MCF 10A (cell line): ENCODE results near the gene ITGB3. TPM values are rescaled to one million over a fixed set of nuclear protein-coding genes. Genes with fewer than 3 reads are reported as not detected.

Source experiments
- BruUV-seq: library from RNA; stranded (reverse); fragments of 400-500 nt; replicated peaks from 2 replicates; lab custom pipeline; 2021; lab: Mats Ljungman, UMichigan
- CTCF ChIA-PET: fragments of 300-600 bp; sonication (Branson Sonifier 250); formaldehyde crosslinking; extraction: SDS; loops from one replicate; lab custom pipeline; 2021; ENCODE audit warnings: antibody characterized with exemption, inconsistent platforms; lab: Yijun Ruan, JAX
- POLR2A ChIA-PET: fragments of 300-600, 350-650 bp; sonication (Branson Sonifier 250); formaldehyde crosslinking; extraction: SDS; loops from one replicate; lab custom pipeline; 2020; ENCODE audit warnings: antibody characterized with exemption, inconsistent platforms; lab: Yijun Ruan, JAX
- DNase-seq: peaks from one replicate; pipeline ENCODE4 v3.0.0-alpha.2; 2018; ENCODE audit not compliant: unreplicated experiment
- H3K27ac Mint-ChIP-seq: one replicate; pipeline ENCODE4 v1.8.0; 2022; ENCODE audit warnings: mild to moderate bottlenecking, low read depth, mixed read lengths; ENCODE audit not compliant: unreplicated experiment
- H3K27me3 Mint-ChIP-seq: one replicate; pipeline ENCODE4 v1.8.0; 2022; ENCODE audit warnings: mixed read lengths; ENCODE audit not compliant: insufficient read depth, unreplicated experiment
- H3K36me3 Mint-ChIP-seq: one replicate; pipeline ENCODE4 v1.8.0; 2022; ENCODE audit warnings: mild to moderate bottlenecking, moderate library complexity, mixed read lengths; ENCODE audit not compliant: insufficient read depth, unreplicated experiment
- H3K4me1 Mint-ChIP-seq: one replicate; pipeline ENCODE4 v1.8.0; 2022; ENCODE audit warnings: mixed read lengths; ENCODE audit not compliant: insufficient read depth, unreplicated experiment
- H3K4me3 Mint-ChIP-seq: one replicate; pipeline ENCODE4 v1.8.0; 2022; ENCODE audit warnings: mild to moderate bottlenecking, moderate library complexity, mixed read lengths; ENCODE audit not compliant: unreplicated experiment
- H3K9me3 Mint-ChIP-seq: one replicate; pipeline ENCODE4 v1.8.0; 2022; ENCODE audit warnings: mixed read lengths; ENCODE audit not compliant: unreplicated experiment
- CTCF ChIP-seq: fragments of 200-600 bp; IDR thresholded peaks from one replicate; pipeline ENCODE4 v1.8.0; 2022; ENCODE audit warnings: antibody characterized with exemption, mild to moderate bottlenecking; ENCODE audit not compliant: unreplicated experiment
- intact Hi-C: fragments of 100-400 bp; cut with micrococcal nuclease; formaldehyde crosslinking; loops from 2 replicates; pipeline ENCODE4 v1.14.1; 2022
- total RNA-seq: library from RNA; stranded (reverse); gene quantifications from 2 replicates; pipeline ENCODE4 v1.2.3, GENCODE V29; 2022

ITGB3 gene
- total RNA-seq, 1 experiment from 2014 or later, result 1.1 TPM

GRCh38 chr17:47298712-47299111 is 45.1 kb downstream of the ITGB3 start:
- DNase-seq, result no peak
- H3K36me3 Mint-ChIP-seq, result no peaks in the 10 kb centered on the region

GRCh38 chr17:47299239-47299910 is 45.7 kb downstream of the ITGB3 start:
- no TSS peak for BruUV-seq
- ChIA-PET CTCF (interaction anchor here (0.5 to 1.4 kb wide), 6 partner anchors 9 to 353 kb away, joined by 3 to 4 read pairs (median 4); no protein-coding TSS in a partner anchor), POLR2A (no interaction called here)
- no peaks in the 10 kb centered on the region for H3K27me3 Mint-ChIP-seq
- H3K36me3 Mint-ChIP-seq, result no peaks in the 10 kb centered on the region
- no peak overlapping the region for H3K4me3 Mint-ChIP-seq
- no peaks in the 10 kb centered on the region for H3K9me3 Mint-ChIP-seq
- H3K4me1 Mint-ChIP-seq, result peaks cover 31% of the 10 kb centered on the region
- DNase-seq, result no peak
- no peak for TF ChIP-seq CTCF
- intact Hi-C loops, result no loop called here
- H3K27ac Mint-ChIP-seq, result no peak overlapping the region

More at GRCh38 chr17:47298712-47299111, 45.1 kb downstream of the ITGB3 start:
- no peak overlapping the region for H3K27ac Mint-ChIP-seq
- no peak for TF ChIP-seq CTCF
- no TSS peak for BruUV-seq
- H3K27me3 Mint-ChIP-seq, result no peaks in the 10 kb centered on the region
- POLR2A ChIA-PET, result no interaction called here
- H3K4me3 Mint-ChIP-seq, result no peak overlapping the region
- no peaks in the 10 kb centered on the region for H3K9me3 Mint-ChIP-seq
- CTCF ChIA-PET, result interaction anchor here (0.5 to 1.0 kb wide), 3 partner anchors 9 to 36 kb away, joined by 3 to 4 read pairs (median 3); no protein-coding TSS in a partner anchor
- peaks cover 37% of the 10 kb centered on the region for H3K4me1 Mint-ChIP-seq
- intact Hi-C loops, result no loop called here

- ChIA-PET CTCF (interaction anchor here (0.5 to 1.4 kb wide), 3 partner anchors 18 to 71 kb away, joined by 3 to 6 read pairs (median 4); no protein-coding TSS in a partner anchor), POLR2A (interaction anchor here (1.1 kb wide), 1 partner anchor 42 kb away, joined by 3 read pairs; no protein-coding TSS in a partner anchor)
- intact Hi-C loops, result no loop called here
- Mint-ChIP-seq H3K27me3 (no peaks in the 10 kb centered on the region), H3K4me3 (no peak overlapping the region), H3K4me1 (peaks cover 28% of the 10 kb centered on the region), H3K36me3 (no peaks in the 10 kb centered on the region), H3K27ac (no peak overlapping the region), H3K9me3 (no peaks in the 10 kb centered on the region)
- no peak for TF ChIP-seq CTCF
- BruUV-seq, result no TSS peak
- no peak for DNase-seq
These were observed 47.1 kb downstream of the ITGB3 start for GRCh38 chr17:47300718-47301117.

GRCh38 chr17:47301161-47301560 is 47.5 kb downstream of the ITGB3 start:
- Mint-ChIP-seq H3K4me1 (peaks cover 28% of the 10 kb centered on the region), H3K36me3 (no peaks in the 10 kb centered on the region), H3K4me3 (no peak overlapping the region), H3K27me3 (no peaks in the 10 kb centered on the region), H3K27ac (no peak overlapping the region), H3K9me3 (no peaks in the 10 kb centered on the region)
- ChIA-PET CTCF (interaction anchor here (0.5 to 1.0 kb wide), 3 partner anchors 18 to 72 kb away, joined by 3 to 6 read pairs (median 5); no protein-coding TSS in a partner anchor), POLR2A (interaction anchor here (0.7 to 1.1 kb wide), 2 partner anchors 28 to 43 kb away, joined by 3 read pairs; no protein-coding TSS in a partner anchor)
- BruUV-seq, result no TSS peak
- no peak for TF ChIP-seq CTCF
- DNase-seq, result no peak
- intact Hi-C loops, result no loop called here
